Heart right ventricle (tissue), 16 donors: ENCODE data around the gene RNASE7. TPM values are rescaled to one million over a fixed set of nuclear protein-coding genes. Genes with fewer than 3 reads are reported as not detected.
A peak's percentile ranks its signal among the peaks of the same experiment; 100 is the strongest.

Experiments used
- ATAC-seq, 8 donors: fragments of 200-7000 bp; cut with Tn5 transposase; one replicate each; pipeline ENCODE4 v1.9.1; 2020; ENCODE audit warnings: mild to moderate bottlenecking in 8 of 8, moderate library complexity in 8 of 8, moderate number of reproducible peaks in 1 of 8
- DNase-seq, 2 donors: peaks; one replicate each; pipeline ENCODE4 v3.0.0-alpha.2; 2020
- H3K27ac ChIP-seq, 10 donors: fragments of 200-600 bp; sonication (generic) in 2 of 10; one replicate each; pipeline versions ENCODE4 v1.5.0 to v1.8.0; 2020 to 2022; ENCODE audit warnings: mild to moderate bottlenecking in 3 of 10
- H3K27me3 ChIP-seq, 7 donors: fragments of 200-600 bp; one replicate each; pipeline ENCODE4 v1.8.0; 2021 to 2022; ENCODE audit warnings: mild to moderate bottlenecking in 2 of 7
- H3K36me3 ChIP-seq, 9 donors: fragments of 200-600 bp; sonication (generic) in 1 of 9; one replicate each; pipeline versions ENCODE4 v1.5.0 to v1.8.0; 2020 to 2022; ENCODE audit warnings: mild to moderate bottlenecking in 2 of 9
- H3K4me1 ChIP-seq, 9 donors: fragments of 200-600 bp; sonication (generic) in 1 of 9; one replicate each; pipeline versions ENCODE4 v1.5.0 to v1.8.0; 2020 to 2022; ENCODE audit warnings: mild to moderate bottlenecking in 4 of 9
- H3K4me3 ChIP-seq, 10 donors: fragments of 200-600 bp; sonication (generic) in 2 of 10; one replicate each; pipeline versions ENCODE4 v1.5.0 to v1.8.0; 2020 to 2022; ENCODE audit warnings: mild to moderate bottlenecking in 7 of 10, moderate library complexity in 2 of 10
- H3K9me3 ChIP-seq, 11 donors: fragments of 200-600 bp in 10 of 11; sonication (generic) in 2 of 11; one replicate each; pipeline versions ENCODE4 v1.5.0 to v1.8.0; 2013 to 2022; ENCODE audit warnings: mild to moderate bottlenecking in 2 of 11, control low read depth in 1 of 11, moderate library complexity in 1 of 11
- CTCF ChIP-seq, 9 donors: fragments of 200-600 bp; sonication (generic) in 2 of 9; IDR thresholded peaks; one replicate each; pipeline versions ENCODE4 v1.5.0 to v1.8.0; 2021 to 2022; ENCODE audit warnings: antibody characterized with exemption in 9 of 9, mild to moderate bottlenecking in 5 of 9, moderate library complexity in 1 of 9
- WGBS, 2 donors: extraction: QIAGEN DNeasy Blood & Tissue Kit; methylation state at CpG; one replicate each; pipeline ENCODE4 v1.1.7; 2013; ENCODE audit warnings: inconsistent platforms in 1 of 2; 5-methylcytosine and 5-hydroxymethylcytosine counted together
- intact Hi-C, 10 donors: fragments of 100-400 bp; cut with DNase I; formaldehyde crosslinking; loops; one replicate each; pipeline versions ENCODE4 v1.11.1 to v1.14.2; 2022
- polyA plus RNA-seq, 2 donors: library from polyadenylated mRNA; stranded (reverse); fragments of 200-250 nt; gene quantifications; one replicate each; pipeline ENCODE4 v1.2.3, GENCODE V29; 2013
- total RNA-seq, 10 donors: library from RNA; stranded (reverse); fragmentation: NEBNext Ultra II Directional in 3 of 10; extraction: Animal tissue kit (Norgen Biotek cat#: 25700) in 3 of 10; gene quantifications; one replicate each; pipeline versions ENCODE4 v1.2.1 to v1.2.4, GENCODE V29; 2021 to 2023
- donor health status: Arrhythmogenic right ventricular cardiomyopathy.
- donor health status: ischemic (EF 13 %, LVEDD 7.1; RV severe dilation, severe dysfunction).
- donor health status: healthy with polysubstance abuse.
- donor health status: DM: no; HTN: yes; CAD: no.
- donor health status: DM: no; HTN: no; CAD: no.
- donor health status: ischemic (EF 25% LVEDD 6.9; RV normal size, moderate dysfunction).
- donor health status: ischemic (EF 25% LVEDD 5.7; RV mildly dilated, moderate dysfunction).
- donor health status: healthy.
- donor health status: DM: yes; HTN: yes; CAD: no.
- donor health status: Ischemic cardiomyopathy.
- donor health status: ischemic (EF 35%, LVEDD 5.7; RV mildly dilated, moderate dysfunction).
- donor health status: nonischemic (EF 11% LVEDD 7.7; RV severe dilation, severe dysfunction).
- donor health status: DM: yes; HTN: yes; CAD: no.
- donor health status: PGD.
- donor health status: ischemic (EF 29% LVEDD 5.4; RV normal size, mild dysfunction).
- donor health status: nonischemic (EF 23%, LVEDD 6.1; RV moderate dilation, normal function).

RNASE7 gene
- total and polyA plus RNA-seq, 12 donors: 0.03 TPM; not detected in 11

GRCh38 chr14:21019366-21019765 lies 22.8 kb upstream of the RNASE7 start:
- intact Hi-C loops: loop anchor here in 5 of 10 donors (2.0 to 5.0 kb wide), 2 partner anchors 19 to 73 kb away; no protein-coding TSS in a partner anchor
- H3K27me3 ChIP-seq: peaks cover 0 to 6% (median 0%) of the 10 kb centered on the region in 7 donors
- TF ChIP-seq CTCF (IDR thresholded peaks at IDR 0.05): no peak
- H3K4me1 ChIP-seq: peaks cover 5 to 65% (median 30%) of the 10 kb centered on the region in 9 donors
- DNase-seq: no peak
- peak overlapping the region in 1 of 10 donors; percentile 4 for H3K27ac ChIP-seq
- peaks cover 0 to 72% (median 35%) of the 10 kb centered on the region in 9 donors for H3K36me3 ChIP-seq
- ATAC-seq: no peak
- WGBS, 2 donors: 64 to 81% methylated on average over 1 of the region's 1 CpG
- H3K4me3 ChIP-seq: no peak overlapping the region
- H3K9me3 ChIP-seq: no peaks in the 10 kb centered on the region

DNA sequence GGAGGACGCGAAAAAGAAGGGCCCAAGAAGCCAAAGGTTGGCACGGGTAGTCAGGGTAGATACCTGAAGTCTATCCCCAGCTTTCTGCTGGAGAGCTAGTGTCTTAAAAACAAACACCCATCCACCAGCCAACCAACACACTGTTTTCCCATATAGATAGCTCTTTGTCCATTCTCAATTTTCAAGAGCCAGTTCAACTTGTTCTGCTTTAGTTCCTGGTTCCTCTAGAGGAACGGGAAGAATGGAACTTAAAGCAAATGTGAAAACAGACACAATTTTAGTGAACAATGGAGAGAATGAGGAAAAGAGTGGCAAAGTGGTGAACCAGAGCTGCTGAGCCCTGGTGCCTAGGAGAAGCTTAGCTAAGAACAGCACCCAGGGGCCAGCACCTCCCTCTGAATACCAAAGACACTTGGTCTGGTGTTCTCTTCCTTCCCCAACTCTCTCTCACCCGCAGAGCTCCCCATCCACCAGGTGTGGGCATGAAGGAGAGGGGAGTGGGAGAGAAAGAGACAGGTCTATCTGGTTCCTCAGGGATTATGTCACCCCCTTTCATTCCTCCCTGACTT lies 21.1 kb upstream of the RNASE7 start:
- WGBS, 2 donors: 90 to 94% methylated on average over 5 of the region's 5 CpGs
- peaks cover 6 to 58% (median 25%) of the 10 kb centered on the region in 9 donors for H3K4me1 ChIP-seq
- peaks cover 0 to 23% (median 0%) of the 10 kb centered on the region in 7 donors for H3K27me3 ChIP-seq
- no peaks in the 10 kb centered on the region for H3K9me3 ChIP-seq
- DNase-seq (no peak), ATAC-seq (no peak)
- peaks cover 0 to 66% (median 35%) of the 10 kb centered on the region in 9 donors for H3K36me3 ChIP-seq
- no peak overlapping the region for H3K4me3 ChIP-seq
- H3K27ac ChIP-seq: peak overlapping the region in 1 of 10 donors; percentile 20
- intact Hi-C loops: loop anchor here in 2 of 10 donors (5.0 kb wide), 2 partner anchors 66 to 81 kb away; partner anchors contain the start of gene TMEM253 (in 1 of the 2)
- TF ChIP-seq CTCF (IDR thresholded peaks at IDR 0.05): no peak

DNA sequence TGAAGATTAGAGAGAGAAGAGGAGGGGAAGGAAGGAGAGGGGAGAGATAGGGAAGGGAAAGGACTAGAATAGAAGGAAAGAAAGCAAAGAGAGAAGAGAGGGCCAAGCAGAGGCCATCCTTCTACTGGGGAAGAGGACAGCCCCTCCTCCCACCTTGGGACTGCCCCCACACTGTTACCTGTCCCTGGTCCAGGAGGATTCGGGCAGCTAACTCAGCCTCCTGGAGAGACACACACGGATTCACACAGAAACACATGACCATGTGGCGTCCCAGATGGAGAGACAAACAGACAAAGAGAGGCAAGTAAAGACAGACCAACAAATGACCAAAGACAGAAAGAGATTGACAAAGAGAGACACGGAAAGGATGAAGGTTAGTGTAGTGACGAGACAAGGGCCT lies 19.5 kb upstream of the RNASE7 start:
- Histone ChIP-seq H3K27ac (peak overlapping the region in 9 of 10 donors; percentile 26 to 100 (median 98)), H3K4me3 (peak overlapping the region in 8 of 10 donors; percentile 68 to 97 (median 82)), H3K9me3 (no peaks in the 10 kb centered on the region), H3K4me1 (peaks cover 14 to 64% (median 36%) of the 10 kb centered on the region in 9 donors), H3K27me3 (peaks cover 0 to 23% (median 0%) of the 10 kb centered on the region in 7 donors), H3K36me3 (peaks cover 0 to 50% (median 31%) of the 10 kb centered on the region in 9 donors)
- no peak for DNase-seq
- no peak for ATAC-seq
- WGBS, 2 donors: 52 to 60% methylated on average over 5 of the region's 5 CpGs
- TF ChIP-seq CTCF (IDR thresholded peaks at IDR 0.05): no peak
- intact Hi-C loops: loop anchor here in 2 of 10 donors (5.0 kb wide), 2 partner anchors 65 to 80 kb away; partner anchors contain the start of gene TMEM253 (in 1 of the 2)

DNA sequence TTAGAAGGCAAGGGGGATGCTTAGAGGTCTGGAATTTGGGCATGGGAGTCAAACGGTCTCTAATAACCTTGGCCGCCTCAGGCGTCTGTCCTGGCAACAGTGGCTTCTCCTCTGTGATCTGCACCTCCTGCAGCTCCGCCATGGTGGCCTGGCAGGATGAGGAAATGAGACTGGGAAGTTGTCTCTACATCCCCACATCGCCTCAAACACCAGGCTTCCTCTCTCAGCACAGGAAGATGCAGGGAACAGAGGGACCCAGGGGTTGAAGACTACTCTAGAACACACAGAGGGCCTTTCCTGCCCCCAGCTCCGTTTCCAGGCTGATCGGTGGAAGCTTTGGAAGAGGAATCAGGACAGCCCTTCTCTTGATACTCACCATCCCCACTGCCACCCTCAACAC lies 19.0 kb upstream of the RNASE7 start:
- intact Hi-C loops: loop anchor here in 2 of 10 donors (5.0 kb wide), 2 partner anchors 64 to 79 kb away; partner anchors contain the start of gene TMEM253 (in 1 of the 2)
- WGBS, 2 donors: 13 to 18% methylated on average over 7 of the region's 7 CpGs
- DNase-seq (peak in 1 of 2 donors; percentile 41), ATAC-seq (peak in 2 of 8 donors; percentile 2 to 3)
- peak overlapping the region; percentile 86 to 100 (median 98) for H3K27ac ChIP-seq
- no peaks in the 10 kb centered on the region for H3K9me3 ChIP-seq
- peak overlapping the region; percentile 59 to 98 (median 82) for H3K4me3 ChIP-seq
- no peak for TF ChIP-seq CTCF (IDR thresholded peaks at IDR 0.05)
- peaks cover 0 to 45% (median 26%) of the 10 kb centered on the region in 9 donors for H3K36me3 ChIP-seq
- peaks cover 14 to 59% (median 36%) of the 10 kb centered on the region in 9 donors for H3K4me1 ChIP-seq
- H3K27me3 ChIP-seq: peaks cover 0 to 23% (median 0%) of the 10 kb centered on the region in 7 donors
